Anterior cingulate cortex (tissue), 58 donors: ENCODE measurements around the gene KLHL9.
A peak's percentile ranks its signal among the peaks of the same experiment; 100 is the strongest.
"Not testable (repeated sequence)": the region's sequence is repeated elsewhere in the genome, so short reads cannot be mapped to it uniquely, and the experiment has no call there.

ENCODE experiments used
- DNase-seq, 58 donors: peaks; one replicate each; lab custom pipeline; 2025; lab: John Stamatoyannopoulos, UW

Gene KLHL9

GRCh38 chr9:21334701-21335632 lies at the start of gene KLHL9:
Gene KLHL9, minus strand, starts transcription at chr9:21335404. Its CDS starts 545 bp downstream, at chr9:21334859.
- DNase-seq = peak; percentile 52 to 96 (median 90)

GRCh38 chr9:21383627-21384026 lies 48.4 kb upstream of the KLHL9 start:
- DNase-seq = no peak

- DNase-seq = no peak
Observed at GRCh38 chr9:21381448-21382339, 46.5 kb upstream of the KLHL9 start.

GRCh38 chr9:21371467-21371866 lies 36.3 kb upstream of the KLHL9 start:
- DNase-seq = not testable (repeated sequence)

GRCh38 chr9:21367957-21368356 lies 32.8 kb upstream of the KLHL9 start, which contains the start of gene IFNA13:
Gene IFNA13, minus strand, starts transcription at chr9:21368057. Its CDS starts 47 bp downstream, at chr9:21368010.
- no peak for DNase-seq

- DNase-seq = not testable (repeated sequence)
Observed at GRCh38 chr9:21367169-21367568, 32.0 kb upstream of the KLHL9 start.

- DNase-seq = no peak
Observed at GRCh38 chr9:21362287-21362686, 27.1 kb upstream of the KLHL9 start.

- DNase-seq = no peak
Observed at GRCh38 chr9:21357479-21358460, 22.6 kb upstream of the KLHL9 start.

- no peak for DNase-seq
Observed at GRCh38 chr9:21350787-21351186, 15.6 kb upstream of the KLHL9 start, which contains the start of gene IFNA6. Gene IFNA6, minus strand, starts transcription at chr9:21350887. Its CDS starts 0 bp downstream, at chr9:21350887.

- DNase-seq = no peak
Observed at GRCh38 chr9:21348430-21348970, 13.3 kb upstream of the KLHL9 start.

GRCh38 chr9:21340735-21341134 lies 5.5 kb upstream of the KLHL9 start:
- no peak for DNase-seq

GRCh38 chr9:21336457-21336856 lies 1.3 kb upstream of the KLHL9 start:
- DNase-seq = no peak

GRCh38 chr9:21333226-21333625 lies 2.0 kb downstream of the KLHL9 start:
- no peak for DNase-seq

- DNase-seq = no peak
Observed at GRCh38 chr9:21331676-21332402, 3.4 kb downstream of the KLHL9 start.

- DNase-seq = peak in 1 of 58 donors; percentile 35
Observed at GRCh38 chr9:21326526-21327139, 8.6 kb downstream of the KLHL9 start.

GRCh38 chr9:21324047-21324446 lies 11.2 kb downstream of the KLHL9 start:
- no peak for DNase-seq

- DNase-seq = peak in 1 of 58 donors; percentile 9
Observed at GRCh38 chr9:21322911-21323461, 12.2 kb downstream of the KLHL9 start.

- DNase-seq = no peak
Observed at GRCh38 chr9:21320465-21320864, 14.7 kb downstream of the KLHL9 start.
